ENCODE measurements around the gene SRP68.

- TF ChIP-seq CTCF (IDR thresholded peaks at IDR 0.05) (no peak), EZH2phosphoT487 (IDR thresholded peaks at IDR 0.05) (no peak), EZH2 (IDR thresholded peaks at IDR 0.05) (no peak)
Measured at GRCh38 chr17:76115138-76115754, 42.9 kb upstream of the SRP68 start.

All from neural progenitor cell (in vitro differentiated cells).